ENCODE data around the gene DDIT4. TPM values are rescaled to one million over a fixed set of nuclear protein-coding genes. Genes with fewer than 3 reads are reported as not detected.

The DDIT4 gene
- total and polyA plus RNA-seq, 9 of the 15 experiments (the other 6 are each of a cell fraction or from before 2014, with no cell fraction given), result 8.2 to 675 (median 159) TPM

GRCh38 chr10:72276421-72277339 lies 3.0 kb downstream of the DDIT4 start (continued):
- TF ChIP-seq ZNF707 (CRISPR knock-in tag; conservative IDR thresholded peaks at IDR 0.05), result no peak
- TF ChIP-seq ZFX (CRISPR knock-in tag; IDR thresholded peaks at IDR 0.05), result no peak
- no peak for TF ChIP-seq HDAC8 (tag; IDR thresholded peaks at IDR 0.05)
- no peak for TF ChIP-seq SNIP1 (IDR thresholded peaks at IDR 0.05; ENCODE audit: low read depth)
- TF ChIP-seq, protein P1, sequence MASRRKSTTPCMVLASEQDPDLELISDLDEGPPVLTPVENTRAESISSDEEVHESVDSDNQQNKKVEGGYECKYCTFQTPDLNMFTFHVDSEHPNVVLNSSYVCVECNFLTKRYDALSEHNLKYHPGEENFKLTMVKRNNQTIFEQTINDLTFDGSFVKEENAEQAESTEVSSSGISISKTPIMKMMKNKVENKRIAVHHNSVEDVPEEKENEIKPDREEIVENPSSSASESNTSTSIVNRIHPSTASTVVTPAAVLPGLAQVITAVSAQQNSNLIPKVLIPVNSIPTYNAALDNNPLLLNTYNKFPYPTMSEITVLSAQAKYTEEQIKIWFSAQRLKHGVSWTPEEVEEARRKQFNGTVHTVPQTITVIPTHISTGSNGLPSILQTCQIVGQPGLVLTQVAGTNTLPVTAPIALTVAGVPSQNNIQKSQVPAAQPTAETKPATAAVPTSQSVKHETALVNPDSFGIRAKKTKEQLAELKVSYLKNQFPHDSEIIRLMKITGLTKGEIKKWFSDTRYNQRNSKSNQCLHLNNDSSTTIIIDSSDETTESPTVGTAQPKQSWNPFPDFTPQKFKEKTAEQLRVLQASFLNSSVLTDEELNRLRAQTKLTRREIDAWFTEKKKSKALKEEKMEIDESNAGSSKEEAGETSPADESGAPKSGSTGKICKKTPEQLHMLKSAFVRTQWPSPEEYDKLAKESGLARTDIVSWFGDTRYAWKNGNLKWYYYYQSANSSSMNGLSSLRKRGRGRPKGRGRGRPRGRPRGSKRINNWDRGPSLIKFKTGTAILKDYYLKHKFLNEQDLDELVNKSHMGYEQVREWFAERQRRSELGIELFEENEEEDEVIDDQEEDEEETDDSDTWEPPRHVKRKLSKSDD (conservative IDR thresholded peaks at IDR 0.05; ENCODE audit: low read length), result no peak
- TF ChIP-seq GTF2B (IDR thresholded peaks at IDR 0.05; ENCODE audit: extremely low read depth, insufficient read length), result no peak
- TF ChIP-seq TAF9B (IDR thresholded peaks at IDR 0.05; ENCODE audit: partially characterized antibody), result no peak
- TF ChIP-seq, protein P2, sequence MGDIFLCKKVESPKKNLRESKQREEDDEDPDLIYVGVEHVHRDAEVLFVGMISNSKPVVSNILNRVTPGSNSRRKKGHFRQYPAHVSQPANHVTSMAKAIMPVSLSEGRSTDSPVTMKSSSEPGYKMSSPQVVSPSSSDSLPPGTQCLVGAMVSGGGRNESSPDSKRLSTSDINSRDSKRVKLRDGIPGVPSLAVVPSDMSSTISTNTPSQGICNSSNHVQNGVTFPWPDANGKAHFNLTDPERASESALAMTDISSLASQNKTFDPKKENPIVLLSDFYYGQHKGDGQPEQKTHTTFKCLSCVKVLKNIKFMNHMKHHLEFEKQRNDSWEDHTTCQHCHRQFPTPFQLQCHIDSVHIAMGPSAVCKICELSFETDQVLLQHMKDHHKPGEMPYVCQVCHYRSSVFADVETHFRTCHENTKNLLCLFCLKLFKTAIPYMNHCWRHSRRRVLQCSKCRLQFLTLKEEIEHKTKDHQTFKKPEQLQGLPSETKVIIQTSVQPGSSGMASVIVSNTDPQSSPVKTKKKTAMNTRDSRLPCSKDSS (IDR thresholded peaks at IDR 0.05; ENCODE audit: low read depth, partially characterized antibody), result no peak
- no peak for TF ChIP-seq TAF15 (IDR thresholded peaks at IDR 0.05; ENCODE audit: low read depth, low read length)
- peak; percentile 27 for TF ChIP-seq ZNF212 (CRISPR knock-in tag; IDR thresholded peaks at IDR 0.05)
- TF ChIP-seq, protein P3, sequence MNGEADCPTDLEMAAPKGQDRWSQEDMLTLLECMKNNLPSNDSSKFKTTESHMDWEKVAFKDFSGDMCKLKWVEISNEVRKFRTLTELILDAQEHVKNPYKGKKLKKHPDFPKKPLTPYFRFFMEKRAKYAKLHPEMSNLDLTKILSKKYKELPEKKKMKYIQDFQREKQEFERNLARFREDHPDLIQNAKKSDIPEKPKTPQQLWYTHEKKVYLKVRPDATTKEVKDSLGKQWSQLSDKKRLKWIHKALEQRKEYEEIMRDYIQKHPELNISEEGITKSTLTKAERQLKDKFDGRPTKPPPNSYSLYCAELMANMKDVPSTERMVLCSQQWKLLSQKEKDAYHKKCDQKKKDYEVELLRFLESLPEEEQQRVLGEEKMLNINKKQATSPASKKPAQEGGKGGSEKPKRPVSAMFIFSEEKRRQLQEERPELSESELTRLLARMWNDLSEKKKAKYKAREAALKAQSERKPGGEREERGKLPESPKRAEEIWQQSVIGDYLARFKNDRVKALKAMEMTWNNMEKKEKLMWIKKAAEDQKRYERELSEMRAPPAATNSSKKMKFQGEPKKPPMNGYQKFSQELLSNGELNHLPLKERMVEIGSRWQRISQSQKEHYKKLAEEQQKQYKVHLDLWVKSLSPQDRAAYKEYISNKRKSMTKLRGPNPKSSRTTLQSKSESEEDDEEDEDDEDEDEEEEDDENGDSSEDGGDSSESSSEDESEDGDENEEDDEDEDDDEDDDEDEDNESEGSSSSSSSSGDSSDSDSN (IDR thresholded peaks at IDR 0.05; ENCODE audit: borderline replicate concordance in 1 of 2, low read depth in 2 of 2, low read length in 2 of 2), result peak; percentile 37 to 55; a peak in 1 of 4 replicates
- TF ChIP-seq FUS (optimal IDR thresholded peaks at IDR 0.05; ENCODE audit: low read depth, low read length), result no peak
- TF ChIP-seq HSF4 (CRISPR knock-in tag; IDR thresholded peaks at IDR 0.05; ENCODE audit: borderline replicate concordance), result no peak
- TF ChIP-seq POLR3G (IDR thresholded peaks at IDR 0.05; ENCODE audit: extremely low read depth, insufficient read length, insufficient replicate concordance), result no peak
- TF ChIP-seq NCOA4 (IDR thresholded peaks at IDR 0.05; ENCODE audit: partially characterized antibody), result no peak
- TF ChIP-seq DEAF1 (CRISPR knock-in tag; IDR thresholded peaks at IDR 0.05), result peak; percentile 63
- TF ChIP-seq PTBP1 (IDR thresholded peaks at IDR 0.05; ENCODE audit: low read depth, low read length), result peak; percentile 21; the same call in 1 of the 2 replicates
